OCI-LY1 (cell line): ENCODE measurements around the gene ADAMTS17.

Experiments
- H2AFZ ChIP-seq: fragments of 200-600 bp; sonication (generic), shearing (Covaris generic); 2 replicates; pipeline ENCODE4 v1.6.0; 2014; ENCODE audit warnings: antibody characterized with exemption, mild to moderate bottlenecking, low read length
- H3F3A ChIP-seq: fragments of 200-600 bp; sonication (generic), shearing (Covaris generic); 2 replicates; pipeline ENCODE4 v1.6.0; 2014; ENCODE audit warnings: mild to moderate bottlenecking, antibody characterized with exemption, low read length, moderate library complexity; ENCODE audit not compliant: insufficient read depth
- H3K27ac ChIP-seq: fragments of 200-600 bp; sonication (generic); 2 replicates; pipeline ENCODE4 v1.5.1; 2014; ENCODE audit warnings: low read length, mixed run types, mild to moderate bottlenecking, low read depth; ENCODE audit not compliant: poor library complexity, severe bottlenecking
- H3K27me3 ChIP-seq: fragments of 200-600 bp; sonication (generic); 2 replicates; pipeline ENCODE4 v1.6.0; 2014; ENCODE audit warnings: antibody characterized with exemption, mild to moderate bottlenecking, low read length, moderate library complexity; ENCODE audit not compliant: insufficient read depth
- H3K36me3 ChIP-seq: fragments of 200-600 bp; sonication (generic); 2 replicates; pipeline ENCODE4 v1.6.1; 2014; ENCODE audit warnings: mild to moderate bottlenecking, antibody characterized with exemption, low read length, moderate library complexity, mixed read lengths; ENCODE audit not compliant: insufficient read depth
- H3K4me1 ChIP-seq: fragments of 200-600 bp; sonication (generic); 2 replicates; pipeline ENCODE4 v1.5.1; 2014; ENCODE audit warnings: mild to moderate bottlenecking, low read length, moderate library complexity; ENCODE audit not compliant: insufficient read depth, severe bottlenecking
- H3K4me2 ChIP-seq: fragments of 200-600 bp; sonication (generic), shearing (Covaris generic); 2 replicates; pipeline ENCODE4 v1.6.1; 2014; ENCODE audit warnings: low read length
- H3K4me3 ChIP-seq: fragments of 200-600 bp; sonication (generic); 2 replicates; pipeline ENCODE4 v1.5.1; 2014; ENCODE audit warnings: low read length, low read depth, mild to moderate bottlenecking, mixed read lengths; ENCODE audit not compliant: poor library complexity, severe bottlenecking
- H3K79me2 ChIP-seq: fragments of 200-600 bp; shearing (Covaris generic); 2 replicates; pipeline ENCODE4 v1.6.1; 2016; ENCODE audit warnings: mixed run types, low read length, mixed read lengths; ENCODE audit not compliant: insufficient read depth
- H3K9ac ChIP-seq: fragments of 200-600 bp; sonication (generic), shearing (Covaris generic); 2 replicates; pipeline ENCODE4 v1.6.1; 2014; ENCODE audit warnings: mild to moderate bottlenecking, low read length, mixed read lengths
- H3K9me2 ChIP-seq: fragments of 200-600 bp; sonication (generic), shearing (Covaris generic); 2 replicates; pipeline ENCODE4 v1.6.1; 2014; ENCODE audit warnings: low read depth, mild to moderate bottlenecking, low read length, mixed read lengths
- H3K9me3 ChIP-seq: fragments of 200-600 bp; shearing (Covaris generic); 2 replicates; pipeline ENCODE4 v1.6.1; 2014; ENCODE audit warnings: low read length, mixed read lengths
- H4K20me1 ChIP-seq: fragments of 200-600 bp; sonication (generic), shearing (Covaris generic); 2 replicates; pipeline ENCODE4 v1.6.0; 2016; ENCODE audit warnings: mild to moderate bottlenecking, low read length; ENCODE audit not compliant: insufficient read depth
- EZH2 ChIP-seq: fragments of 200-600 bp; sonication (generic), shearing (Covaris generic); IDR thresholded peaks from 2 replicates; pipeline ENCODE4 v1.8.0; 2017; ENCODE audit warnings: borderline replicate concordance, mixed run types, mild to moderate bottlenecking, antibody characterized with exemption, low read length, moderate library complexity, mixed read lengths
- TF ChIP-seq, protein P1 (sequence below): fragments of 200-600 bp; sonication (generic), shearing (Covaris generic); IDR thresholded peaks from 2 replicates; pipeline ENCODE4 v1.5.1; 2017; ENCODE audit warnings: mild to moderate bottlenecking, antibody characterized with exemption, low read length, moderate library complexity, mixed read lengths

Gene ADAMTS17

DNA sequence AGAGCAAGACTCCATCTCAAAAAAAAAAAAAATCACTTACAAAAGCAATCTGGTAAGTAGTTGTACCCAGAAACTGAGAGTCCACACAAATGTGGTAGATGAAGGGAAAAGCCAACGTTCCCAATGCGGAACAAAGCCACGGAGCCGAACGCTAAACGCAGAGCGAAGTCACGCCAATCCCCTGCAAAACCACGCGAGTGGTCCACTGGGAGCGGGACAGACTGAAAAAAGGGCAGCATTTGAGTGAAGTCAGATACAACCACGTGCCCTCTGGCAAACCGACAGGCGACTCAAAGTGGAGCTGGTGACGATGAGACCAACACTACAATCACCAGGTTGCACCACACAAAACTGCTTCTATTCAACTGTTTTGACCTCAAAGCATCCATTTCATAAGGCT is 362.4 kb downstream of the ADAMTS17 start:
- Histone ChIP-seq H3K79me2 (no peaks in the 10 kb centered on the region), H3K27me3 (no peaks in the 10 kb centered on the region), H3K36me3 (no peaks in the 10 kb centered on the region), H3K27ac (no peak overlapping the region), H4K20me1 (no peaks in the 10 kb centered on the region), H3K4me2 (no peak overlapping the region), H3K9ac (no peak overlapping the region), H3K4me3 (no peak overlapping the region), H3K9me3 (no peaks in the 10 kb centered on the region), H3K4me1 (no peaks in the 10 kb centered on the region), H3F3A (no peaks in the 10 kb centered on the region), H2AFZ (no peak overlapping the region), H3K9me2 (no peaks in the 10 kb centered on the region)
- TF ChIP-seq, protein P1, sequence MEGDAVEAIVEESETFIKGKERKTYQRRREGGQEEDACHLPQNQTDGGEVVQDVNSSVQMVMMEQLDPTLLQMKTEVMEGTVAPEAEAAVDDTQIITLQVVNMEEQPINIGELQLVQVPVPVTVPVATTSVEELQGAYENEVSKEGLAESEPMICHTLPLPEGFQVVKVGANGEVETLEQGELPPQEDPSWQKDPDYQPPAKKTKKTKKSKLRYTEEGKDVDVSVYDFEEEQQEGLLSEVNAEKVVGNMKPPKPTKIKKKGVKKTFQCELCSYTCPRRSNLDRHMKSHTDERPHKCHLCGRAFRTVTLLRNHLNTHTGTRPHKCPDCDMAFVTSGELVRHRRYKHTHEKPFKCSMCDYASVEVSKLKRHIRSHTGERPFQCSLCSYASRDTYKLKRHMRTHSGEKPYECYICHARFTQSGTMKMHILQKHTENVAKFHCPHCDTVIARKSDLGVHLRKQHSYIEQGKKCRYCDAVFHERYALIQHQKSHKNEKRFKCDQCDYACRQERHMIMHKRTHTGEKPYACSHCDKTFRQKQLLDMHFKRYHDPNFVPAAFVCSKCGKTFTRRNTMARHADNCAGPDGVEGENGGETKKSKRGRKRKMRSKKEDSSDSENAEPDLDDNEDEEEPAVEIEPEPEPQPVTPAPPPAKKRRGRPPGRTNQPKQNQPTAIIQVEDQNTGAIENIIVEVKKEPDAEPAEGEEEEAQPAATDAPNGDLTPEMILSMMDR: no peak
- TF ChIP-seq EZH2: no peak

DNA sequence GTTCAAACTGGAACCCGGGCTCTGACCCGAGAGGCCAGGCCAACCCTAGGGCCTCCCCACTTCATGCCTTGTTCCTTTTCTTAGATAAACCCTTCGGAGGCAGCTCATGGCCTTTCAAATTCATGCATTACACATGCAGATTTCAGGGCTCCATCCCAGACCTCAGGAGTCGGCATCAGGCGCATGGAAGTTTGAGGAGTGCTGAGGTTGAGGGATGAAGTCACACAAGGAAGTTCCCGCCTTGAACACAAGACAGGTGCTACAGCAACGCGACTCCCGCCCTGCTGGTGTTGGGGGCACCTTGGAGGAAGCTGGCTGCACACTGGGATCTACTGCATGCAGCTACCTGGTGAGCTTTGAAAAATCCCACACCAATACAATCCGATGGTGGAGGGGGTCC is 363.3 kb downstream of the ADAMTS17 start:
- H3K9me2 ChIP-seq: no peaks in the 10 kb centered on the region
- no peak overlapping the region for H3K4me2 ChIP-seq

DNA sequence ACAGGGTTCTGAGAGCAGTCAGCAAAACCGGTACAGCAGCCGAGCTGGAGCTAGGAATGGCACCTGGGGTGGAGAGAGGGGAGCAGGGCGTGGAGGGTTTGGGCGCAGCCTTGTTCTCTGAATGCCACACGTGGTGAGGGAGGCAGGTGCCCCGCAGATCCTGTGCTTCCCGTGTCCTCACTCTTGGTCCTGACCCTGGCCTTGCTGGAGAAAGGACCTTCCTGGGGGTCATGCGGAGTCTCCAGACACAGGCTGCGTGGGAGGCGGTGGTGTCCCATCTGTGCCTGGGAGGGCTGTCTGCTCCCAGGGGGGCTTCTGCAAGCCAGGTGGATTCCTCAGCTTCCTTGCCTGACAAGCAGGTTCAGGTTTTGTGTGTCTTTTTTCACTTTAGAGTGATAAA is 363.8 kb downstream of the ADAMTS17 start:
- Histone ChIP-seq H3K4me2 (no peak overlapping the region), H3K4me3 (no peak overlapping the region), H4K20me1 (no peaks in the 10 kb centered on the region), H3K9me2 (no peaks in the 10 kb centered on the region), H3K4me1 (no peaks in the 10 kb centered on the region), H3K9me3 (no peaks in the 10 kb centered on the region), H3K27ac (no peak overlapping the region), H2AFZ (no peak overlapping the region), H3F3A (no peaks in the 10 kb centered on the region), H3K79me2 (no peaks in the 10 kb centered on the region), H3K36me3 (no peaks in the 10 kb centered on the region), H3K9ac (no peak overlapping the region), H3K27me3 (no peaks in the 10 kb centered on the region)
- TF ChIP-seq, protein P1: no peak
- TF ChIP-seq EZH2: no peak

More for the DNA sequence above, 363.3 kb downstream of the ADAMTS17 start:
- no peaks in the 10 kb centered on the region for H3K9me3 ChIP-seq
- no peaks in the 10 kb centered on the region for H3F3A ChIP-seq
- no peaks in the 10 kb centered on the region for H4K20me1 ChIP-seq
- H3K4me1 ChIP-seq: no peaks in the 10 kb centered on the region
- no peaks in the 10 kb centered on the region for H3K27me3 ChIP-seq
- no peak overlapping the region for H3K27ac ChIP-seq
- no peak overlapping the region for H2AFZ ChIP-seq
- H3K4me3 ChIP-seq: no peak overlapping the region
- H3K36me3 ChIP-seq: no peaks in the 10 kb centered on the region
- TF ChIP-seq EZH2: no peak
- TF ChIP-seq, protein P1: no peak
- no peaks in the 10 kb centered on the region for H3K79me2 ChIP-seq
- H3K9ac ChIP-seq: no peak overlapping the region
